Stimulated activated CD8-positive, alpha-beta memory T cell treated with anti-CD3 and anti-CD28 coated beads, Interleukin-4, amount 100 ng/mL, for 24 hours (primary cell): ENCODE data around the gene TNFSF12.

ENCODE experiments used
- DNase-seq: peaks from one replicate; pipeline ENCODE4 v3.0.0-alpha.2; 2020; ENCODE audit warnings: low read depth

TNFSF12 gene, protein sequence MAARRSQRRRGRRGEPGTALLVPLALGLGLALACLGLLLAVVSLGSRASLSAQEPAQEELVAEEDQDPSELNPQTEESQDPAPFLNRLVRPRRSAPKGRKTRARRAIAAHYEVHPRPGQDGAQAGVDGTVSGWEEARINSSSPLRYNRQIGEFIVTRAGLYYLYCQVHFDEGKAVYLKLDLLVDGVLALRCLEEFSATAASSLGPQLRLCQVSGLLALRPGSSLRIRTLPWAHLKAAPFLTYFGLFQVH

DNA sequence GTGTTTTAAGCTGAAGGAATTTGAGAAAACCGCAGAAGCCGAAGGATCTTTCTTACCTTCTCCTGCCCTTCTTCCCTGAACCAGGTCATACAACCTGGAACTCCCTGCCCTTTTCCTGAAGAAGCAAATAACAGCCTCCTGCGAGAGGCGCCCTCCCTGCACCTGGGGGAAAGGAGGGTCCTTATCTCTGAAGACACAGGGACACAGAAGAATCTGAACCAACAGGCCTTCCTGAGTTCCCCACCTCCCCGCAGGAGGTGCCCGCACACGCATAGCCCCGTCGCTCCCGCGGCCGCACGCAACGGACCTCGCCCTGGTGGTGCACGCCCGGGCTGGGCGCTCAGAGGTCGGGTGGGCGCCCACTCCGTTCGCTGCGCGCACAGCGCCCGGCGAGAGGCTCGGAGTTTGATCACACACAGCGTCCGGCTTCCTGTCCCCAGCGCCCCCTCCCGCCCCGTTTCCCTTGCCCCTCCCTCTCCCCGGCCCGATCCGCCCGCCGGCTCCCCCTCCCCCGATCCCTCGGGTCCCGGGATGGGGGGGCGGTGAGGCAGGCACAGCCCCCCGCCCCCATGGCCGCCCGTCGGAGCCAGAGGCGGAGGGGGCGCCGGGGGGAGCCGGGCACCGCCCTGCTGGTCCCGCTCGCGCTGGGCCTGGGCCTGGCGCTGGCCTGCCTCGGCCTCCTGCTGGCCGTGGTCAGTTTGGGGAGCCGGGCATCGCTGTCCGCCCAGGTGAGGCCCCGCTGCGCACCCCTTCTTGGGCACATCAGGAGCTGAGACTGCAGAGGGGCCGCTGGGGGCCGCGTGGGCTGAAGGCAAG is at the start of gene TNFSF12:
Gene TNFSF12 (plus strand): TSS at position 474 of the 816 bp plus-strand sequence. CDS start 96 bp downstream, at position 570.
- peak; percentile 46 for DNase-seq

DNA sequence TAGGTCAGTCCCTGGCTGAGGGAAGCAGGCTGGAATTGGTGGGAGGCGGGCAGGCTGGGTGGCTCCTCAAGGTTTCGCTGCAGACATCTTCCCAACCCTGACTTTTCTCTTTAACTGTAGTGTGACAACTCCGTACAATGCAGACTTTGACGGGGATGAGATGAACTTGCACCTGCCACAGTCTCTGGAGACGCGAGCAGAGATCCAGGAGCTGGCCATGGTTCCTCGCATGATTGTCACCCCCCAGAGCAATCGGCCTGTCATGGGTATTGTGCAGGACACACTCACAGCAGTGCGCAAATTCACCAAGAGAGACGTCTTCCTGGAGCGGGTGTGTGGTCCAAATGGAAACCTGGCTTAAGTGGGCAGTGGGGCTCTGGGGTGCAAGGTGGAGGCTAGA is 49.7 kb upstream of the TNFSF12 start:
- DNase-seq = no peak

DNA sequence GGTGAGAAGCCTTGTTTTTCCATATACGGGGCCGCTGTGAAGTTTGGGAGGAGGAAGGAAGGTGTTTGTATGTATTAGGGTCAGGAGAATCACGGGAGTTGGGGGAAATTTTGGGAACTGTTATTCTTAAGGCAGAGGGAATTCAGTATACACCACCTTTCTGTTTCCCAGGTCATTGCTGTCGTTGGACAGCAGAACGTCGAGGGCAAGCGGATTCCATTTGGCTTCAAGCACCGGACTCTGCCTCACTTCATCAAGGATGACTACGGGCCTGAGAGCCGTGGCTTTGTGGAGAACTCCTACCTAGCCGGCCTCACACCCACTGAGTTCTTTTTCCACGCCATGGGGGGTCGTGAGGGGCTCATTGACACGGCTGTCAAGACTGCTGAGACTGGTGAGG is 47.1 kb upstream of the TNFSF12 start:
- no peak for DNase-seq

DNA sequence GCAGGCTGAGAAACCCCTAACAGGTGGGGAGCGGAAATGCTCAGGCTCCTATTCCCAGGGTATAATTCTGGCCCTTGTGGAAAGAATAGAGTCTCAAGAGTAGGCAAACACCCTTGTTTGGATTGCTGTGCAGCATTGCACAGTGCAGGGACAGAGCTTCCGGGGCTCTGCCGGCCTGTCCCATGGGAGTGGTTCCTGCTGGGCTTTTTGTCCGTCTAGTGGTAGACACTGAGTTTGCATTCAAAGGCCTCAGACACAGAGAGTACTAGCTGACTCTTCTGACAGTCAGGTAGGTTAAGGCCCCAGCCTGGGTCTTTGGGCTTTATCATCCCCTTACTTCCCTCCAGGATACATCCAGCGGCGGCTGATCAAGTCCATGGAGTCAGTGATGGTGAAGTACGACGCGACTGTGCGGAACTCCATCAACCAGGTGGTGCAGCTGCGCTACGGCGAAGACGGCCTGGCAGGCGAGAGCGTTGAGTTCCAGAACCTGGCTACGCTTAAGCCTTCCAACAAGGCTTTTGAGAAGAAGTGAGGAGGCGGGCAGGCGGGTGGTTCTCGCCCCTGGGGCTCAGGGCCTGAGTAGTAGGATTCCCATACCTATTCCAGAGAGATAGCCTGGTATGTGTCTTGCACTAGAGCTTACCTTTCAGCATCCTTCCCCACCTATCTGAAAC is 46.5 kb upstream of the TNFSF12 start:
- DNase-seq = no peak

DNA sequence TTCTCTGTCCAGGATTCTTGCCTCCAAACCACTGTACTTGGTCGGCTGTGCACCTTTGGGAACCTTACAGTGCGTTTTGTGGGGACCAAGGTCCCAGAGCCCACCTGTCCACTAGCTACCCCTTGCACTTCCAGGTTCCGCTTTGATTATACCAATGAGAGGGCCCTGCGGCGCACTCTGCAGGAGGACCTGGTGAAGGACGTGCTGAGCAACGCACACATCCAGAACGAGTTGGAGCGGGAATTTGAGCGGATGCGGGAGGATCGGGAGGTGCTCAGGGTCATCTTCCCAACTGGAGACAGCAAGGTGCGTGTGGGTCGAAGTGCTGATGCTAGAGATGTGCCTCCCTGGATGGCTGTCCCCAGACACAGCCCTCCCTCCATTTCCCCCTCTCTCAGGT is 45.9 kb upstream of the TNFSF12 start:
- no peak for DNase-seq

DNA sequence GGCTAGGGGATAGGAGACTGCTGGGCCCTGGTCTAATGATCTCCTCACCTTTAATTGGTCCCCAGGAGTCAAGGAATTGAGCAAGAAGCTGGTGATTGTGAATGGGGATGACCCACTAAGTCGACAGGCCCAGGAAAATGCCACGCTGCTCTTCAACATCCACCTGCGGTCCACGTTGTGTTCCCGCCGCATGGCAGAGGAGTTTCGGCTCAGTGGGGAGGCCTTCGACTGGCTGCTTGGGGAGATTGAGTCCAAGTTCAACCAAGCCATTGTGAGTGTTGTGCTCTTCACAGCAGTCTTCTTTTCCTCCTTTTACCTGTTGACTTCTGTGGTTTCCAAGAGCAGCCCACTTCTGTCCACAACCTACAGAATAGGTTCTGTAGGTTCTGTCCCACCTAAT is 45.3 kb upstream of the TNFSF12 start:
- DNase-seq = no peak

DNA sequence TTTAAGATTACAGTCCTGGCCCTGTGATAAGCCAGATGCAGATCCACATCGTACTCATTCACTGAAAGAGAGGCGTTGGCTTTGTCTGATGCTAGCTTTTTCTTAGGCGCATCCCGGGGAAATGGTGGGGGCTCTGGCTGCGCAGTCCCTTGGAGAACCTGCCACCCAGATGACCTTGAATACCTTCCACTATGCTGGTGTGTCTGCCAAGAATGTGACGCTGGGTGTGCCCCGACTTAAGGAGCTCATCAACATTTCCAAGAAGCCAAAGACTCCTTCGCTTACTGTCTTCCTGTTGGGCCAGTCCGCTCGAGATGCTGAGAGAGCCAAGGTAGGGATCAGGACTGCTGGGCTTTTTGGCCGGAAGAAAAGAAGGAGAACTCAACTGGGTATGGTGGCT is 40.7 kb upstream of the TNFSF12 start:
- no peak for DNase-seq

DNA sequence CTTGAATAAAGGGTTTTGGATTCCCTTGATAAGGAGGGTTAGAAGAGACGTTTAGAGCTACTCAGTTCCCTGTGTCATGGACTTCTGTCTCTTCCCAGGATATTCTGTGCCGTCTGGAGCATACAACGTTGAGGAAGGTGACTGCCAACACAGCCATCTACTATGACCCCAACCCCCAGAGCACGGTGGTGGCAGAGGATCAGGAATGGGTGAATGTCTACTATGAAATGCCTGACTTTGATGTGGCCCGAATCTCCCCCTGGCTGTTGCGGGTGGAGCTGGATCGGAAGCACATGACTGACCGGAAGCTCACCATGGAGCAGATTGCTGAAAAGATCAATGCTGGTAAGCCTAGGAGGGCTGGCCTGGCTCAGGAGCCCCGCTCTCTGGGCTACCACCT is 40.0 kb upstream of the TNFSF12 start:
- no peak for DNase-seq

DNA sequence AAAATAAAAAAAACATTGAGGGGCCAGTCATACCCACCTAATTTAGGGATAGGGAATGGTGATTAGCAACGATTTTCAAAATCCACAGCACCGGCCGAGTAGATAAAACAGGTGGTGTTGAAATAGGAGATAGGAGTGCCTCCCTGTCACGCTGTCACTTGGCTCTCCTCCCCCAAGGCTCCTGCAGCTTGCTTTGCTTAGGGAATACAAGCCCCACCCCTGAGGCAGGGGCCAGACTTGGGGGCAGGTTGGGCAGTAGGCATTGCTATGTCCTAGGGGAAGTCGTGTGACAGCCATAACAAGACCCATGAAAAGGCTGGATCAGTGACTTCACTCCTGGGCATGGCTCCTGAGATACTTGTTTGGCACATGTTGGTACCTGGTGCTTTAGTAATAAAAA is 38.9 kb upstream of the TNFSF12 start:
- DNase-seq = no peak

DNA sequence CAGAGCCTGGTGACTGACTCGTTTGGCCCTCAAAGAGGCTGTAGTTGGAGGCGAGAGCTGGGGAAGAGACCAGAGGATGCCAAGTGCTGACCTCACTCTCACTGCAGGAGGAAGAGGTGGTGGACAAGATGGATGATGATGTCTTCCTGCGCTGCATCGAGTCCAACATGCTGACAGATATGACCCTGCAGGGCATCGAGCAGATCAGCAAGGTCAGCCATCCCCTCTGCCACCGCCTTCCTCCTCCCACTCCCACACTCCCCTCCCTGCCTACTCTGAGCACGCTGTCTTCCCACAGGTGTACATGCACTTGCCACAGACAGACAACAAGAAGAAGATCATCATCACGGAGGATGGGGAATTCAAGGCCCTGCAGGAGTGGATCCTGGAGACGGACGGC is 37.8 kb upstream of the TNFSF12 start:
- DNase-seq = no peak

DNA sequence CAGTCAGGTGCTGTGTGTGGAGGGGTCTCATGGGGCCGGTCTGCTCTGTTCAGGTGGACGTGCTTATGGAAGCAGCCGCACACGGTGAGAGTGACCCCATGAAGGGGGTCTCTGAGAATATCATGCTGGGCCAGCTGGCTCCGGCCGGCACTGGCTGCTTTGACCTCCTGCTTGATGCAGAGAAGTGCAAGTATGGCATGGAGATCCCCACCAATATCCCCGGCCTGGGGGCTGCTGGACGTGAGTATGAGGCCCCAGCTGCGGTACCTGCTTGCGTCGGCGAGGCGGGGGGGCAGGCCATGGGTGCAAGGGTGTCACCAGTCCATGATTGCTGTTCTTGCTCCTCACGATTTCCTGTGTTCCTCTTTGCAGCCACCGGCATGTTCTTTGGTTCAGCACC is 36.8 kb upstream of the TNFSF12 start:
- DNase-seq = no peak

DNA sequence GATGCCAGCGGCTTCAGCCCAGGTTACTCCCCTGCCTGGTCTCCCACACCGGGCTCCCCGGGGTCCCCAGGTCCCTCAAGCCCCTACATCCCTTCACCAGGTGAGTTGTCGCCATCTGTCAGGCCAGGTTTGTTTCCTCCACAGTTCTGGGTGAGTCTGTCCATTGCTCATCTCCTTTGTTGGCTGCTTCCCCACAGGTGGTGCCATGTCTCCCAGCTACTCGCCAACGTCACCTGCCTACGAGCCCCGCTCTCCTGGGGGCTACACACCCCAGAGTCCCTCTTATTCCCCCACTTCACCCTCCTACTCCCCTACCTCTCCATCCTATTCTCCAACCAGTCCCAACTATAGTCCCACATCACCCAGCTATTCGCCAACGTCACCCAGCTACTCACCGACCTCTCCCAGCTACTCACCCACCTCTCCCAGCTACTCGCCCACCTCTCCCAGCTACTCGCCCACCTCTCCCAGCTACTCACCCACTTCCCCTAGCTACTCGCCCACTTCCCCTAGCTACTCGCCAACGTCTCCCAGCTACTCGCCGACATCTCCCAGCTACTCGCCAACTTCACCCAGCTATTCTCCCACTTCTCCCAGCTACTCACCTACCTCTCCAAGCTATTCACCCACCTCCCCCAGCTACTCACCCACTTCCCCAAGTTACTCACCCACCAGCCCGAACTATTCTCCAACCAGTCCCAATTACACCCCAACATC is 35.9 kb upstream of the TNFSF12 start:
- DNase-seq = no peak

DNA sequence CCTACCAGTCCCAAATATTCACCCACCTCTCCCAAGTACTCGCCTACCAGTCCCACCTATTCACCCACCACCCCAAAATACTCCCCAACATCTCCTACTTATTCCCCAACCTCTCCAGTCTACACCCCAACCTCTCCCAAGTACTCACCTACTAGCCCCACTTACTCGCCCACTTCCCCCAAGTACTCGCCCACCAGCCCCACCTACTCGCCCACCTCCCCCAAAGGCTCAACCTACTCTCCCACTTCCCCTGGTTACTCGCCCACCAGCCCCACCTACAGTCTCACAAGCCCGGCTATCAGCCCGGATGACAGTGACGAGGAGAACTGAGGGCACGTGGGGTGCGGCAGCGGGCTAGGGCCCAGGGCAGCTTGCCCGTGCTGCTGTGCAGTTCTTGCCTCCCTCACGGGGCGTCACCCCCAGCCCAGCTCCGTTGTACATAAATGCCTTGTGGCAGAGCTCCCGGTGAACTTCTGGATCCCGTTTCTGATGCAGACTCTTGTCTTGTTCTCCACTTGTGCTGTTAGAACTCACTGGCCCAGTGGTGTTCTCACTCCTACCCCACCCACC is 34.9 kb upstream of the TNFSF12 start:
- no peak for DNase-seq

DNA sequence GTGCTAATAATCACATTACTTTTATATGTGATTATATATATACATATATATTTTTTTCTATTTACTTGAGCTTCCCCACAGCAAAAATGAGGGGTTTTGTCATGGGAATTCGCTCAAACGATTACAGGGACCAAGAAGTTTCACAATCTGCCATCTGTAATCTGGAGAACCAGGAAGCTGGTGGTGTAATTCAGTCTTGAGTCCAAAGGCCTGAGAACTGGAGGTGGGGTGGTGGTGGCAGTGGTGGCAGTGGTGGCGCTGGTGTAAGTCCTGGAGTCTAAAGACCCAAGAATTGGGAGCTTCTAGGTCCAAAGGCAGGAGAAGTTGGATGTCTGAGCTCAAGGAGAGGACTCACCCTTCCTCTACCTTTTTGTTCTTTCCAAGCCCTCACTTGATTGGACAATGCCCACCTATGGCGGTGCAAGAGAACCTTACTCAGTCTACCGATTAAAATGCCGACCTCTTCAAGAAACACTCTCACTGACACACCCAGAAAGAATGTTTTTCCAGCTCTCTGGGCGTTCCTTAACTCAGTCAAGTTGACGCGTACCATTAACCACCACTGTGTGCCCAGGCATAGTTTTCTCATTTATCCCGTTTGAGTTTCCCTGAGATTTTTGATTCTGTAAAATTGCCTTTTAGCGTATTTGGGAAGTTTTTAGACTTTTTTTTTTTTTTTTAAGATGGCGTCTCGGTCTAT is 32.8 kb upstream of the TNFSF12 start:
- no peak for DNase-seq

DNA sequence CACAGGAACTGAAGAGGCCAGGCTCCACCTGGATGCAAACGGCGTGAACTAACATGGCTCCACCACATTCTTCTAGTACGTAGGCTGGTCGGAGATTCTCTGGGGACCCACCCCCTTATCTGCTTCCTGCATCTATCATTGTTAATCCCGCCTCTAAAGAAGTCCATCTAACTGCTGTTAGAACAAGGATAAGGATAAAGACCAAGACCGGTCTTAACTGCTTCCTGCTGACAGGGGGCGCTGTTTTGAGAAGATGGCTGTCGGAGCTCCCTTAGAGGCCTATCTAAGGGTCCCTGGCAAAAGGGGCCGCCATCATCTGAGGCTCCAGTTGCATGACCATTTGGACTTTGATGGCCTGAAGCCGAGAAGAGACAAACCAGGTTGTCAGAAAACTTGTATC is 25.8 kb upstream of the TNFSF12 start:
- peak; percentile 19 for DNase-seq

DNA sequence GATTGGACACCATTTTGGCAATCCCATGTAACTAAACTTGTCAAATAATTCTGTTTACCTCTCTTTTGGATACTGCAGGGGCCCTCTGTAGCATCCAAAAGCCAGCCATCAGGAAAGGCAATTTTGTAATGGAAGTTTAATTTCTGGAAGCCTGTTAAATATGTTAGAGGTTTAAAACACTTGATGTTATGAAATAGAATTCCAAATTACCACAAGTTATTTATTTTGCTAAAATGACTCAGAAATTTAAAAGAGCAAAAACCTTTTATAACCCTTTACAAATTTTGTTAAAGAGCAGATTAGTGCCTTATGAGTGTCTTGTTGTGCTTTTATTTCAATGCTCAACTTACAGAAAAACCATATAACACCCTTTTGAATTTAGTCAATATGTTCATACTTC is 20.0 kb upstream of the TNFSF12 start:
- DNase-seq = no peak

DNA sequence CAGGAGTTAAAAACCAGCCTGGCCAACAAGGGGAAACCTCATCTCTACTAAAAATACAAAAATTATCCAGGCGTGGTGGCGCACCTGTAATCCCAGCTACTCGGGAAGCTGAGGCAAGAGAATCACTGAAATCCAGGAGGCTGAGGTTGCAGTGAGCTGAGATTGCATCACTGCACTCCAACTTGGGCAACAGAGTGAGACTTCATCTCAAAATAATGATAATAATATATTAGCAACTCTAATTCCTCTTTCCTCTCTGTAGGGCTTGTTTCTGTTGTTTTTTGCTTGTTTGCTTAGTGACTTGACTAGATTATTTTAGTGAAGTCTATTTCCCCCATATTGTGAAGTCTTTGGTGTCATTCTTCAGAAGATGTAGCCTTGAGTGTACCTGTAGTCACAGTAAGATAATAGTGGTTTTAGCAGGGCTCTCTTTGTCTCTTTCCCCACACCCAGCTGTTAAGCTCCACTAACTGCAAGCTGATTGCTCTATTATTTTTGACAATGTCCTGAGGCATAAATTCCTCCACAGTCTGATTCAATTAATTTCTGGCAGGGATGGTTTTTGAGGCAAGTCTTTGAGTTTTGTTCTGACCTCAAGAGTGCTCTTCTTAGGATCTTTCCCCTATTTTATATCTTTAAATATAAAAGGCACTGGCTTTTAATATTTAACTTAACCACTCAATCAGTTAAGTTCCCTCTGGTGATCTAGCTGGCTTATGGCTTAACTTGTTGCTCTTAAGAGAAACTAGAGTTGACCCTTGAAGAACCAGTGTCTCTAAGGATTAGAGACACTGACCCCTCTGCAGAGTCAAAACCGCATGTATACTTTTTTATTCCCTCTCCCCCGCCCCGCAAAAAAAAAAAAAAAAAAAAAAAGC is 18.6 kb upstream of the TNFSF12 start:
- no peak for DNase-seq

DNA sequence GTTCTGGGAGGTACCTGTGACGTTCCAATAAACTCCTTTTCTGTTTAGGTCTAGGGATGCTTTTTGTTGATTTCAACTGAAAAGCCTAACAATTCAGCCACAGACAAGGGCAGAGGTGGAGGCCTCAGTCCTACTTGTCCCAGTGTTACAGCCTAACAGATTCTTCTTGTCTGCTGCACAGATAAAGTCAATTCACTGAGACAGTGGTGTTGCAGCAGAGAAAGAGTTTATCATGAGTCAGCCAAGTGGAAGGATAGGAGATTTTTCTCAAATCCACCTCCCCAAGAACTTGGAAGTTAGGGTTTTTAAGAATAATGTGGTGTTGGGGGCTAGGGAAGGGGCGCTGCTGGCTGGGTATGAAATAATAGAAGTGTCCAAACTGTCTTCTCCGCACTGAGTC is 10.8 kb upstream of the TNFSF12 start:
- no peak for DNase-seq

DNA sequence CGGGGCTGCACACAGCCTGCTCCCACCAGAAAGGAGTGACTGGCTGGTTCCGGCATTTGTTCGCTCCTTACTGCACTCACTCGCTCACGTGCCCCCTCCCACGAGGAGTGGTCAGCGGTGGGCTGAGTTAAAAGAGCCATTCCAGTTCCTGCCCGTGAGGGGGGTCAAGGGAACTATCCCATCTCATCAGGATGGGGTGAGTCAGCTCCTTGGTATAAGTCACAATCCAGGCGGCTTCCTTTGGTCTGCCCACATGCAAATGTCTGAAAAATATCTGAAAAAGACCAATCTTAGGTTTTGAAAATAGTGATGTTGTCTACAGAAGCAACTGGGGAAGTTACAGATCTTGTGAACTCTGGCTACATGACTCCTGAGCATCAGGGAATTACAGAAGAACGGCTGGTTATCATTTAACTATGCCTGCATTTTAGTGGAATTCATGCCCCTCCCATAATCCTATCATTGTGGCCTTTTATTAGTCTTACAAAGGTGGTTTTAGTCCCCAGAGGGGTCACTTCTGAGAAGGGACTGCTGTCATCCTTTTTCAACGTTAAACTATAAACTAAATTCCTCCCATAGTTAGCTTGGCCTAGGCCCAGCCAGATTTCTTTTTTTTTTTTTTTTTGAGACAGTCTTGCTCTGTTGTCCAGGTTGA is 9.8 kb upstream of the TNFSF12 start:
- no peak for DNase-seq

DNA sequence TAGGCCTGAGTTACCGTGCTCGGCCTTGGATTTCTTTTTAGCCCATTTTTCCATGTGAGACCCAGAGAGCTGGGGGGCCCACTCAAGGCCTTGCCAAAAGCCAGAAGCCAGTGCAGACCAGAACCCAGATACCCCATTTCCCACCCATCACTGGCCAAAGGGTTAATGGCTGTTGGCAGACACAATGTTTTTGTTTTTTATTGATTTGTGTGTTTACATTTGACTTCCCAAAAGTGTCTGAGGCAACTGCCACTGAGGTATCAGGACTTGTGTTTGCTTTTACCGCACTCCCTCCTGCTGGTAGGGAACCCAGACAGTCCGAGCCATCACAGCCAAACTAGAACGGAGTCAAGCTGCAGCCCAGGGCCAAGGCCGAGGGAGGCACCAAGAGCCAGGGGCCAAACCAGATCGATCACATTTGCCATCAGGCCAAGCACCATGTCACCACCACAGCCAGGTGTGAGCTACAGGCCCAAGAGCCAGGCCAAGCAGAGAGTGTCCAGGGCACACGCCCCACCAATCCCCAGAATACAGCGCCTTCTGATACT is 7.7 kb upstream of the TNFSF12 start:
- DNase-seq = no peak
